8988T (cell line): ENCODE data around the gene LTBP1.
A peak's percentile ranks its signal among the peaks of the same experiment; 100 is the strongest.

ENCODE experiments used
- DNase-seq: peaks from one replicate; pipeline ENCODE4 v3.0.0; 2011

LTBP1 gene

DNA sequence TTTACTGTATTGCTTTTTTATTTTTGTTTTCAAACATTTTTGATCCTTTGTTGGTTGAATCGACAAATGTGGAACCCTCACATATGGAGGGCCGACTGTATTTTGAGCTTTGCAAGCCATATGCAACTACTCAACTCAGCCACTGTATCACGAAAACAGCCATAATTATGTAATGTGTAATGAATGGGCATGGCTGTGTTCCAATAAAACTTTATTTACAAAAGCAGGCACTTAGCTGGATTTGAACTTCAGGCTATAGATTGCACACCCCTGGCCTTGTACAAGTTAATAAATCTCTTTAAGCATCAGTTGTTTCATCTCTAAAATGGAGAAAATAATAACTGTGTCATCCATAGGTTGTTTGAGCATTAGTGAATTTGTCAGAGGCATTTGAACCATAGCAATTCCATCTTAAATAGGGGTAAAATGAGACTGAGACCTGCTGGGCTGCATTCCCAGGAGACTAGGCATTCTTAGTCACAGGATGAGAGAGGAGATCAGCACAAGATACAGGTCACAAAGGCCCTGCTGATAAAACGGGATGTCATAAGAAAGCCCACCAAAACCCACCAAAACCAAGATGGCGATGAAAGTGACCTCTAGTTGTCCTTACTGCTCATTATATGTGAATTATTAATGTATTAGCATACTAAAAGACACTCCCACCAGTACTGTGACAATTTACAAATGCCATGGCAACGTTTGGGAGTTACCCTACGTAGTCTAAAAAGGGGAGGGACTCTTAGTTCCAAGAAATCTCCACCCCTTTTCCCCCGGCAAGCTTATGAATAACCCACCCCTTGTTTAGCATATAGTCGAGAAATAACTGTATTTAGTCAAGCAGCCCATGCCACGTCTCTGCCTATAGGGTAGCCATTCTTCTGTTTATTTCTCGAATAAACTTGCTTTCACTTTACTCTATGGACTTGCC, 13.7 kb upstream of the LTBP1 start:
- no peak for DNase-seq

DNA sequence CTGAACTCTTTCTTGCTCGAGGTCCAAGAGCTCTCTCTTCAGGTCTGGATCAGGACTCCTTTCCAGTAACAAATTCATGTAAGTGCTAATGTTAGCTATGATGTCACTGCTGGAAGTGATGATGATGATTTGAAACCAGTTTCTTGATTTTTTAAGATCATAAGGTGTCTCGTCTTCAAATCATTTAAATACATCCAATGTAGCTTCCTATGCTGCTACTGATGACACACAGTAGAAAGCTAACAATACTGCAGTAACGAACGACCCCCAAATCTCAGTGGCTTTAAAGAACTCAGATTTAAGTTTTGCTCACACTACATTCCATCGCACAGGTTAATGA, 13.0 kb upstream of the LTBP1 start:
- DNase-seq, result no peak

DNA sequence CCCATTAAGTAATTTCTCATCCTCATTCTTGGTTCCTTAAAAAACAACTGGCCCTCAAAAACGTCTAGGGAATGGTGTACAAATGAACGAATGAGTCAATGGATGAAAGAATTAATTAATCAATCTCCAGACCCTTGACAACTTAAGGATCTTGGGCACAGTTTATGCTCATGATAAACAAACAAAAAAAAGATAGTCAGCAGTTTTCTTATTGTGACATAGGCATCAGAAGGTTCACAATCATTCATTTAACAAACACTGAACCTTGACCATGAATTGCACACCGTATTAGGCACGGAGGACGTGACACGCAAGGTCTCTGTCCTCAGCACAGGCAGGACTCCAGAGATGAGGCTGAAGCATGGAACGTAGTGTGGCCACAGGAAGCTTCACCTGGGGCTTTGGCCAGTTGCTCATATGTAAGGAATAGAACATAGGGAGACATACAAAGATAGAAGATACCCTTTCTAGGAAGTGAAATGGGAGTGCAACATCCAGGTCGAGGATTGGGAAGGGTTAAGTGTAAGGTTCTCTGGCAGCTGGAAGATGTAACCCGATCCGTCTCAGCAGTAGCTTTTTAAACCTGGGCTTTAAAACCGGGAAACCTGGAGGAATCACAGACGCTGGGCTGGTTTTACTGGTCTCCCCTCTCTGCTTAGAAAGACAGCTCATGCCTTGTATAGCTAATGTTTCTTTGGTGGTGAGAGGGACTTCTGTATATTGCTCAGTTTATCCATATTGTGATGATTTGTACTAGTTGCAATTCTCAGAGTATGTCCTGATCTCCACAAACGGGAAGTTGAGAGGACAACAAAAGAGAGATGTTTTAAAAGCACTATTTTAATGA, 8.9 kb upstream of the LTBP1 start:
- no peak for DNase-seq

DNA sequence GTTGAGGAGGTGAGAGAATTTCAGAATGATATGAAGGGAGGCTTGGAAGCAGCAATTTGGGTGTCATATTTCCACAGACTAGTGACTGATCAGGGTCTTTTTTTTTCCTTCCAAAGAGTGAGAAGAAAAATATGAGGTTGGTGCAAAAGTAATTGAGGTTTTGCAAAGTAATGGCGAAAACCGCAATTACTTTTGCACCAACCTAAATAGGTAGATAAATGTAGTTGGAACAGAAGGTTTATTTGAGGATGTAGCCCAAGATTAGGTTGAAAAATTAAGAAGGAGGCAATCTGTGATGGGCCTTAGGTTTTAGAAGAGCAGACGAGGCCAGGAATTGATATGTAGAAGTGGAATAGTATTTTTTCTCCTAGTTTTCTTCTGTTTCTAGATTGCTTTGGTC, 7.8 kb upstream of the LTBP1 start:
- DNase-seq, result no peak

DNA sequence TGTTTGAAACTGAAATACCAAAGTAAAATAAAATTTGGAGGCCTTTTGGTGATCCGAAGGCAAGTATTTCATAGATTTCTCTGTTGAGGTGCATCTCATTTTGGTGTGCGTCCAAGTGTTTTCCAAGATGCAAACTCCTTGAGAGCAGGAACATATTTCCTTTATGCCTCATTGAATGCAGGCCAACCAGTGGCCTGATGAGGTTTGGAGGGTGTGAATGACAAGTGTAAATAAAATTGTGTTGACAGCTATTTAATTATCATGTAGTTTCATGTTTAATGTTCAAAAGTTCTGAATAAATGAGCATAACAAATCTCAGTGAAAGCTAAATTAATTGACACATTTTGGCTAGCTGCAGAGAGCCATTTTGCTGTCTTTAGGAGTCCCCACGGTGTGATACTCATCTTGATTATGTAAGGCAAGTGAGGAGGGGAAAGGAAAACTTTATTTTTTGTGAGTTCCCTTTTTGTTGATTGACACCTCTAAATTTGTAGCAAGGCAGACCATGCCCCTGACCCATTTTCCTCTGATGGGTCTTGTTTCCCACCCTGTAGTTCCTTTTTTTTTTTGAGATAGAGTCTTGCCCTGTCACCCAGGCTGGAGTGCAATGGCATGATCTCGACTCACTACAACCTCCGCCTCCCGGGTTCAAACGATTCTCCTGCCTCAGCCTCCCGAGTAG, 6.3 kb upstream of the LTBP1 start:
- no peak for DNase-seq

DNA sequence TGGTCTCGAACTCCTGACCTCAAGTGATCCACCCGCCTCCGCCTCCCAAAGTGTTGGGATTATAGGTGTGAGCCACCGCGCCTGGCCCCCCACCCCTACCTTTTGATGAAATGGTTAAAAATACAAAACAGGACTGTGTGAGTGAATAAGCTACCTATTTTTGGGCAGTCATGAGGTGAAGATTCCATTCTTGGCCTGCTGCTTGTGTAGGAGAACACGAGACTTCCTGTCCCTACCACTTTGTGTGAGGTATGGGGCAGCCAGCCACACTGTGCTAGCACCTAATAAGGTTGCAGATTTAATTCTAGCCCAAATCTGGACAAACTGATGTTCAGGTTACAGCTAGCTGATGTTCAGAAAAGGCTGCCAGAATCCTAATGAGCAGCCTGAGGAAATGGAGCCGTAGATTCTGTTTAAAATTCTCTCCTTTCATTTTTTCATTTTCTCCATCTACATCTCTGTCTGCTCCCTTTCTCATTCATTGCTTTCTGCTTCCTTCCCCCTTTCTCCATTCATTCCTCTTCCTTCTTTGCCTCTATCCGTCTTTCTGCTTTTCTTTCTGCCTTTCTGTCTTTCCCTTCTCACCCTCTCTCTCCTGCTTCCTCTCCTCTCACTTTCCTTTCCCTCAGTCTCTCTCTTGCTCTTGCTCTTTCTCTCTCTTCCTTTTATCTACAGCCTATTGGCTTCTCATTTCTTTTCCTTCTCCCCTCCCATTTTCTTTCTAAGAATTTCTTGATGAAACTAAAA, 4.6 kb upstream of the LTBP1 start:
- DNase-seq, result no peak

DNA sequence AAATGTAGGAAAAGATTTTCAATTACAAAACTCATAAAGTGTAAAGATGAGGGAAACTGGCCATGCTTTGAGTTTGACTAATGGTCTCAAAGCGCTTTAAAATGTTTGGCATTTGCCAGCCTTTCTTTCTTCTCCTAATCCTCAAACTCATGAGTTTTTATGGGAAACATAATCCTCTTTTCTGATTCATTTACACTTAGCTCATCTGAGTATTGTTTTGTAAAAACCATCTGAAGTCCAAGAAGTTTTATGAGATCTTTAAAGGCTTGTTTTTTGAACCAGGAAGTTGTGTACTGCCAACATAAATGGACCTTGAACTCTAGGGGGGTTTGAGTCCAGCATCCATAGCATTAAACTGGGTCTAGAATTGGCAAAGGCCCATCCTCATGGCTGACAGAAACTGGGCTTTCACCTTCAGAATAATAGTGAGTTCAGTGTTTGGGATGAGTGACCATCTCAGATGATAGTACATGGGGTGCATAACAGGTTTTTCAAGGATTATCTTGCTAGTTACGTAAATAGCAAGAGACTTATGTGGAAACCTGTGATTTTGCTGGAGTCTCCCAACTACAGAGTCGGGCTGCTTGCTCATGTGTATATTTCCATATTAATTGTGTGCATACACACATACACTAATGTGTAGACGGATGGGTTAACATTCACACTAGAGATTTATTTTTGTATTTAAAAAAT, 3.8 kb upstream of the LTBP1 start:
- no peak for DNase-seq

DNA sequence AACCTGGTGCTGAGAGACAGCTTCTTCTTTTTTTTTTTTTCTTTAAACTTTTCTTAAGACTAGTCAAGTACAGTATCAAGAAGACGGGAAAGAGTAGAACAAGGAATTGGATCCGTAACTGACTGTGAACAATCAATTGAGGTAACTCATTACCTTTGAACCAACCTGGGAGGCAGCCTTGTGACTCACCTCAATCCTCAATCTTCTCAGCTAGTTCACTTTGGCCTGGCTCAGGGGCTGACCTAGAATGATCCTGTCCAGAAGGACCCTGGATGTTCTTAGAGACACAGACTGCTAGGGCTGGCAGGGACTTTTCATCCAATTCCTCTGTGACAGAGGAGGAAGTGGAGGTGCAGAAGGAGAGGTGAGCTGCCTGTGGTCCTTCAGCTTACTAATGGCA, 1.5 kb upstream of the LTBP1 start:
- no peak for DNase-seq

DNA sequence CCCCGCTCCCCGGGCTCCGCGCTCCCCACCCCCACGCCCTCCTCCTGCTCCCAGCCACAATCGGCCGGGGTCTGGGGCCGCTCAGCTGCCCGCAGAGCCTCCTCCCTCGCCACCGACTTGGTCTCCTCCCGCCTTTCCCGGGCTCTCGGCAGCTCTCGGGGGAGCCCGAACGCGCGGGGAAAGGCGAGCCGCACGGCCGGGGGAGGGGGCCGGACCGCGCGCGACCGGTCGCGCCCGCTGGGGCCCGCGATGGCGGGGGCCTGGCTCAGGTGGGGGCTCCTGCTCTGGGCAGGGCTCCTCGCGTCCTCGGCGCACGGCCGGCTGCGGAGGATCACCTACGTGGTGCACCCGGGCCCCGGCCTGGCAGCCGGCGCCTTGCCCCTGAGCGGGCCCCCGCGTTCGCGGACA, 327 bp downstream of the LTBP1 start:
- DNase-seq, result peak; percentile 55

DNA sequence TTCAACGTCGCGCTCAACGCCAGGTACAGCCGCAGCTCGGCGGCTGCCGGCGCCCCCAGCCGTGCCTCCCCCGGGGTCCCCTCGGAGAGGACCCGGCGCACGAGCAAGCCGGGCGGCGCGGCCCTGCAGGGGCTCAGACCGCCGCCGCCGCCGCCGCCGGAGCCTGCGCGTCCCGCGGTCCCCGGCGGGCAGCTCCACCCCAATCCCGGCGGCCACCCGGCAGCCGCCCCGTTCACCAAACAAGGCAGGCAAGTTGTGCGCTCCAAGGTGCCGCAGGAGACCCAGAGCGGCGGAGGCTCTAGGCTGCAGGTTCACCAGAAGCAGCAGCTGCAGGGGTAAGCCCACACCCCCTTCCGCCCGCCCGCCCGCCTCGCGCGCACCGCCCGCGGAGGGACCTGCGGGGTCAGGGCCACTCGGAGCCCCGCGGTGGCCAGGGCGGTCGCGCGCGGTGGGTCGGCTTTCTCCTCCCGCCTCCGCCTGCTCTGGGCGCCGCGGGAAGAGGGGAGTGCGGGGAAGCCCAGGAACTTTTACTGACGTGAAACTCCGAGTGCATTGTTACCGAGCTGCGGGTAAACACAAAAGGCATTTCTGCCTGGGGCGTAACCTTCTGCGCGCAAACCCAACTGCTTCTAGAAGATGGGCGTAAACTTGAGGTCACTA, 861 bp downstream of the LTBP1 start:
- peak; percentile 46 for DNase-seq

DNA sequence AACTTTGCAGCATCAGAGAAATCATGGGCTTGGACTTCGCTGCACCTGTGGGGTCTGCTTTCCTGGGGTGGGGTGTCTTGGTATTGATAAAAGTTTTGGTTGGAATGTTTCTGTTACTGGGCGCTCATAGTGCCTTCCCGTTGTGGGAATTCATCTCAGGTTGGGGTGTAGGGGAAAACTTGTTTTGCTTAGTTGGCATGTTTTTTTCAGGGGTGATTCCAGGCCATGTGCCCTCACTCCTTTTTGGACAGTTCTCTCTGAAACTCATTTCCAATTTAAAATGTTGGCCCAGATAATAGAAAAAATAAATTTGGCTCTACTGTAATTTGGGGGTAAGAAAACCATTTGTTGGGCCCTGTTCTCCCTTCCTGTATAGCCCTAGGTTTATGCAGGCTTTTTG, 1.5 kb downstream of the LTBP1 start:
- DNase-seq, result no peak

DNA sequence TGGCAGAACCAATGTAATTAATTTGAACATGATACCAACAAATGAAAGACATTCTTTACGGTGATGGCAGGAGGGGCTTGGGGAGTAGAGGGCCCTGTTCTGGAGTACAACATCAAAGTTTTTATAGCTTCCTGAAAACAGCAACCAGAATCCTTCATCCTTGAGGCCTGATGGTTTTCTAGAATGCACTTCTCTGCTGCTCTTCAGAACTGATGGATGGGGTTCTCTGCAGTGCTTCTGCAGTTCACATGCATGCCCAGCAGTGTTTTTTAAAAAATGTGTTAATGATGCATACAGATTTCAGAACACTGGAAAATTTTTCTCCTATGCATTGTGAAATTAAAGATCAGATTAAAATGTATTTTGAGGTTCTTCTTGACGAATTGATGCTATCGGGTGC, 2.5 kb downstream of the LTBP1 start:
- DNase-seq, result no peak

DNA sequence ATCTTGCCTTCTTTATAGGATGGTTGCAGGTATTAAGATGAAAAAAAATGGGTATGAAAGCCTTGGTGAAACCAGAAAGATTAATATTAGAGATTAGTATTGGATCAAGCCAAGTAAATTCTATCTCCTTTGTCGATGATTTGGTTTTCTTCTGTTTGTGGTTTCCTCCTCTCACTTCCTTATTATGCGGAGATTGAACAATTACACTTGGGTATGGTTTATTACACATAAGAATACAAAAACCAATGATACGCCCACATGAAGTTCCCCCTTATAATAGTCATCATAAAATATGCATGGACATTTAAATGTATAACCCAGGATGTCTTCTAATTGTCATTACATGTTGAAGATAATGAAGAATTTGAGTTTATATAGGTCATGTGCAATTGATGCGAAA, 4.9 kb downstream of the LTBP1 start:
- no peak for DNase-seq

DNA sequence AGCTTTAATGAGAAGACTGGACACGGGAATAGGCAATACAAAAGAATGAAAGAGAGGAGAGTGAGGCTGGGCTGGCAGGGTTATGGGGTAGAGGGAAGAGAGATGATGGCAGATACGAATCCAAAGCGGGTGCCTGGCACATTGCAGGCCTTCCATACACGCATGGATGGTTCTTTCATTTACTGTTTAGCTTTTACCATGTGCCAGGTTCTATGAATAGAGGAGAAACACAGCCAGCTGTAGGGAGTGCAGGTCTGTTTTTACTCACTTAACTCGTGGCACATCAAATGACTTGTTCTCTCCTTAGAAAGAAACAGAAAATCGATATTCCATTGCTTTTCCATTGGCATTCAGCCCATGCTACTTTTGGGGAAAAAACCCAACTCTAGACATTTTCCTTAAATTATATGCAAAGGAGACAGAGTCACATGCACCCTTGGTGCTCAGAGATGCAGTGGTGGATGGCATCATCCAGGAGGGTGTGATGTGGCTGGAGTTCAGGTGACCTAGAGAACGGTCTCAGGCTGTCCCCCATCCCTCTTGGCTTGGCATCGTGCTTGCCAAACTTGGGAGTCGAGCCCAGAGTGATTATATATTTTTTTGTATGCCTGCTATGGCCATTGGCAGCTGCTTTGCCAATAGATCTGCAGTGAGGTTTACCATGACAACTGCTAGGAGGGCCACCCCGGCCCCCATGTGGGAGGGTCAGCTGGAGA, 6.2 kb downstream of the LTBP1 start:
- DNase-seq, result no peak

DNA sequence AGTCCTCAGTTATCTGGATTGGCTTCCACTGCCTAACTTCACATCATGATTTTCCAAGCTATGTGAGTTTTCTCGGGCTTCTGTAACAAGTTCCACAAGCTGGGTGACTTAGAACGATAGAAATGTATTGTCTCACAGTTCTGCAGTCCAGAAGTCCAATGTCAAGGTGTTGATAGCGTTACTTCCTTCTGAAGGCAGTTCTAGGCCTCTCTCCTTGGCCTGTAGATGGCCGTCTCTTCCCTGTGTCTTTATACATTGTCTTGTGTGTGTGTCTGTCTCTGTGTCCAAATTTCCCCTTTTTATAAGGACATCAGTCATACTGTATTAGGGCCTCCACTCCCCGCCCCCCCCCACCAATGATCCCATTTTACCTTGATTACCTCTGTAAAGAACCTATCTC, 7.5 kb downstream of the LTBP1 start:
- no peak for DNase-seq

DNA sequence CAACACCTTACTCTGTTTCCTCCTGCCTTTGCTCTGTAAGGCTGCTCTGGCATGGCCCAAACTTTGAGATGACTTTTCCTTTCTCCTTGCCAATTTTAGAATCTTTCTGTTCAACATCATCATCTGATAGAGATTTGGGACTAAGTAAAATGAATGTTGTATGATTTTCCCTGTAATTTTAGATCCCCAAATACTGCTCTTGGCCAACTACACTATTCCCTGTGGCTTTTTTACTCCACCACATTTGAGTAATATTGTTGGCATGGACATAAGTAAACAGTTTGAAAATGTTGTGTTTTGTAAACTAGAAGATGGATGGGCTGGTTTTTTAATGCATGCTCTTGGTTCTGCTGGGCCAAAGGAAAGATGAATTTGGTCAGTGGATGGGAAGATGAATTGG, 12.1 kb downstream of the LTBP1 start:
- no peak for DNase-seq

DNA sequence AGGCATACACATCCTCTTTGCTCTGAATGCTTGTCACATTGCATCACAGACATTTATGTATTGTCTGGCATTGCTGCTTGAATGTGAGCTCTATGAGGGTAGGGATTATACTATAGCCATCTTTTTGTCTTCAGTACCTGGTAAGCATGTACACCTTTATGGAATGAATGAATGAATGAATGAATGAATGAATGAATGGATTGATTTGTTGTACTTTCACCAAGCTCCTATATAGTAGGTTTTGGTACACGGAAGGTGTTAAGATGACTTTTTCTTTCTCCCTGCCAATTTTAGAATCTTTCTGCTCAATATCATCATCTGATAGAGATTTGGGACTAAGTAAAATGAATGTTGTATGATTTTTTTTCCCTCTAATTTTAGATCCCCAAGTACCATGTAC, 13.5 kb downstream of the LTBP1 start:
- DNase-seq, result no peak

DNA sequence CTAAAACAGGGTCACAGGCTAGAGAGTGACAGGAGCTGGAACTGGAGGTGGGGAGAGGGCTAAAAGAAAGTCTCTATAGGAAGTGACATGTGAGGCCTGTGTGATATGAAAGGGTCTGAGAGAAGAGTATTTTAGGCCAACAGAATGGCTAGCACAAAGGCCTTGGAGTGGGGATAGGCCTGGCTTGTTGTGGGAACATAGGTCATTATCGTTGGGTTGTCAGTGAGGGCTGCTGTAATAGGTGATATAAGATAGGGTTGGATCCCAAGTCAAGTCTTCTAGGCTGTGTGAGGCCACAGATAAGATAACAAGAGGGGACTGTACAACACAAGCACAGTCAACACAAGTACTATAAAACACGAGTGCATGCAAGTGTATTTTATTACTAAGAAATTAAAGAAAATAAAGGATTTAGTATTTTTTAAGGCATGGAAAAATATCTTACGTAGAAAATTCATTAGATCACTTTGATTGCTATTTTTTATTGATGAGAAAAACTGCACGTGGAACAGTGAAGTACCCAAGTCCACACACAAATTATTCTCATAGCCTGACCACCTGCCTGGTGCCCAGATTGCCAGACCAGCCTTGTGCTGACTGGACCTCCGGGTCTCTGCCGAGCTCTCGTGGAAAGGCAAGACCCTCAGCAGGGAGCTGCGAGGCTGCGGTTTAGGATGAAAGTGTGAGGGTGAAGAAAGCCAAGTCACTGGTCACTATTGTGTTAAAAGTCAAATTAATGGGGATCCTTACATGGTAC, 14.1 kb downstream of the LTBP1 start:
- DNase-seq, result no peak

DNA sequence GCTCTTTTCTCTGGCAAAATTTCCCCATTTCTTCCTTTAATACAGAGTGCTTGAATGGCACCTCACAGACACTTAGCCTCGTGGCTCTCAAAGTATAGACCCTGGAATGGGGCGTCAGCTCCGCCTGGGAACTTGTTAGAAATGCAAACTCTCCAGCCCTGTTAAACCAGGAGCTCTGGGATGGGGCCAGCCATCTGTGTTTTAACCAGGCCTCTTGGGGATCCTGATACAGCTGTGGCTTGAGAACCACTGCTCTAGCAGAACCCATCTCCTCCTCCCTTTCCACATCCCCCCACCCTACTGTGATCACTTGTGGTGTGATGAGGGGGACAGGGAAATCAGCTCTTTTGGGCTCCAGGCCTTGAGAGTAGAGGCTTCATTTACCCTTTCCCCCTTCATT, 15.9 kb downstream of the LTBP1 start:
- DNase-seq, result no peak

DNA sequence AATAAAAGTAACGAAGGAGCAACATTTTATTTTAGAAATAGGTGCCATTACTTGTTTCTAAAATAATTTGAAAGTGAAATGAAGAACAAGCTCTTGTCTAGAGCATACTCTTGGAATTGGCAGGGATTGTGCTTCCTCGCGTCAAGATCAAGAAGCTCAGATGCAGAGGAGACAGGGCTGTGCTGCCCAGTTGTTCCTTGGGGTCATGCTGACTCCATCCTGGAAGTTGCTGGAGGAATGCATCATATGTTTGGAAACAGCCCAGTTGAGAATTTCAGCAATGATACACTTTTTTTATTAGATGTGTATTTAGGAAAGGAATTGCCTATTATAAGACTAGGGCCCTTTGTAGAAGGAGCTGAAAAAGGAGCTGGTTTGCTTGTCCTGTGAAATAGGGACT, 17.2 kb downstream of the LTBP1 start:
- no peak for DNase-seq
